Measurements from ENCODE around the gene C9orf43.
"Not testable (repeated sequence)": the region's sequence is repeated elsewhere in the genome, so short reads cannot be mapped to it uniquely, and the experiment has no call there.

The C9orf43 gene

GRCh38 chr9:113421726-113422125 lies 11.2 kb downstream of the C9orf43 start:
- no peak for DNase-seq

GRCh38 chr9:113425072-113425471 lies 14.5 kb downstream of the C9orf43 start:
- DNase-seq = no peak

GRCh38 chr9:113426701-113427100 lies 16.2 kb downstream of the C9orf43 start:
- no peak for DNase-seq

GRCh38 chr9:113427629-113428028 lies 17.1 kb downstream of the C9orf43 start:
- DNase-seq = no peak

GRCh38 chr9:113428062-113428615 lies 17.6 kb downstream of the C9orf43 start:
- no peak for DNase-seq

- no peak for DNase-seq
These were observed 20.6 kb downstream of the C9orf43 start for GRCh38 chr9:113431191-113431590.

GRCh38 chr9:113436728-113437515 lies 26.4 kb downstream of the C9orf43 start:
- DNase-seq = no peak

GRCh38 chr9:113437716-113438115 lies 27.2 kb downstream of the C9orf43 start:
- DNase-seq = not testable (repeated sequence)

GRCh38 chr9:113444736-113445135 lies 34.2 kb downstream of the C9orf43 start:
- no peak for DNase-seq

- no peak for DNase-seq
These were observed 35.8 kb downstream of the C9orf43 start for GRCh38 chr9:113446323-113446740.

- DNase-seq = no peak
These were observed 38.8 kb downstream of the C9orf43 start for GRCh38 chr9:113449376-113449775.

GRCh38 chr9:113452113-113452605 lies 41.6 kb downstream of the C9orf43 start:
- no peak for DNase-seq

- DNase-seq = no peak
These were observed 44.6 kb downstream of the C9orf43 start for GRCh38 chr9:113454914-113455761.

- no peak for DNase-seq
These were observed 45.7 kb downstream of the C9orf43 start for GRCh38 chr9:113456235-113456634.

GRCh38 chr9:113461285-113461684 lies 50.7 kb downstream of the C9orf43 start:
- DNase-seq = no peak

- no peak for DNase-seq
These were observed 51.4 kb downstream of the C9orf43 start for GRCh38 chr9:113461943-113462342.

GRCh38 chr9:113462781-113463286 lies 52.3 kb downstream of the C9orf43 start:
- no peak for DNase-seq

GRCh38 chr9:113463418-113464285 lies 53.1 kb downstream of the C9orf43 start, which contains the start of gene RGS3:
Gene RGS3 (plus strand): TSS chr9:113463727. CDS start chr9:113463803, 76 bp downstream.
- DNase-seq = no peak

- no peak for DNase-seq
These were observed 53.7 kb downstream of the C9orf43 start for GRCh38 chr9:113464286-113464660.

- DNase-seq = no peak
These were observed 55.1 kb downstream of the C9orf43 start for GRCh38 chr9:113465599-113466140.

GRCh38 chr9:113467183-113467582 lies 56.6 kb downstream of the C9orf43 start:
- DNase-seq = no peak
